Eye (tissue), 1 donor: ENCODE data around the gene LAPTM5.
A peak's percentile ranks its signal among the peaks of the same experiment; 100 is the strongest.

Experiments
- DNase-seq: peaks from one replicate; pipeline ENCODE4 v3.0.0-alpha.2; 2015

The LAPTM5 gene

GRCh38 chr1:30741239-30741894 is 16.2 kb downstream of the LAPTM5 start:
- no peak for DNase-seq

- DNase-seq: no peak
Observed at GRCh38 chr1:30740251-30741238, 17.0 kb downstream of the LAPTM5 start.

GRCh38 chr1:30739601-30740000 is 18.0 kb downstream of the LAPTM5 start:
- no peak for DNase-seq

- DNase-seq: no peak
Observed at GRCh38 chr1:30738715-30739559, 18.6 kb downstream of the LAPTM5 start.

GRCh38 chr1:30738040-30738714 is 19.4 kb downstream of the LAPTM5 start:
- DNase-seq: no peak

DNA sequence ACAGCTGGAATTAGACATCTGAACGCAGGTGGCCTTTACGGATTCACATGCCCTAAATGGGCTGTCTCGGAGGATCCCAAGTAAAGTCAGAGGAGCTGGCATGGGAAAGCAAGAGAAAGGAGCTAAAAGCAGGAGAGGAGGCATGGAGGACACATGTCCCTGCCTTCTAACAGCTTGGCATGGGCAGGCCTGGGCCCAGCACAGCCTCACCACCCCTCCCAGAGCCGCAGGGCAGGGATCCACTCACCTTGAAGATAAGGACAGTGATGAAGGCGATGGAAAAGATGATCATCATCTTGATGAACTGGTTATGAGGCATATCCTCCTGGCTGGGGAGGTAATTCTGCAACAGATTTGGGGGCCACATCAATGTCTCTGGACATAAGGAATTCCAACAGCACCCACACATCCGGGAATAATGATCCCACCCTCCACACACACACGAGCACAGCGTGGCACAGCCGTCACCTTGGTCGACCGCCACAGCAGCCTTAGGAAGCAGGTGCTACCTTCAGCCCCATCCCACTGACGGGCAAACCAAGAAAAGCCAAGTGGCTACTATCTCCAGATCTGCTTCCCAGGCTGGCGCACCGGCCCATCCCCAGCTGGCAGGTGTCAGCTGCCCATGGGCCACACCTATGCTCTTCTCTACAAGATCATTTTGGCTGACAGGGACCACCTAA is 20.1 kb downstream of the LAPTM5 start:
- no peak for DNase-seq

GRCh38 chr1:30735668-30736498 is 21.7 kb downstream of the LAPTM5 start:
- DNase-seq: no peak

- no peak for DNase-seq
Observed at GRCh38 chr1:30735124-30735523, 22.4 kb downstream of the LAPTM5 start.

DNA sequence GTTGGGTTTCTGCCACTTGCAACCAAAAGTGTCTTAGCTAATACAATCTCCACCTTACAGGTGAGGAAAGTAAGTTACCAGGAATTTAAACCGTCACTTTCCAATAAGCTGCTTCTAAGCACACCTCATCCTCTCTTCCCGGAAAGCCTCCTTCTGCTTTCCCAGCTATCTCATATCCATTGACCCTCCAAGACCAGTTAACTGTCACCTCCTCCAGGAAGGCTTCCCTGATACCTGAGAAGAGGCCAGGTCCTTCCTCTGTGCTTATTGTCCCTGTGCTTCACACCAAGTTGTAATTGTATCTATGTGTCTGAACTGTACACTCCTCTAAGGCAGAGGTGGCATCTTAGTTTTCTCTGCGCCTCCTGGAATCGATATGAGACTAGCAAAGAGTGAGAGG is 23.0 kb downstream of the LAPTM5 start:
- no peak for DNase-seq

- no peak for DNase-seq
Observed at GRCh38 chr1:30734106-30734505, 23.5 kb downstream of the LAPTM5 start.

DNA sequence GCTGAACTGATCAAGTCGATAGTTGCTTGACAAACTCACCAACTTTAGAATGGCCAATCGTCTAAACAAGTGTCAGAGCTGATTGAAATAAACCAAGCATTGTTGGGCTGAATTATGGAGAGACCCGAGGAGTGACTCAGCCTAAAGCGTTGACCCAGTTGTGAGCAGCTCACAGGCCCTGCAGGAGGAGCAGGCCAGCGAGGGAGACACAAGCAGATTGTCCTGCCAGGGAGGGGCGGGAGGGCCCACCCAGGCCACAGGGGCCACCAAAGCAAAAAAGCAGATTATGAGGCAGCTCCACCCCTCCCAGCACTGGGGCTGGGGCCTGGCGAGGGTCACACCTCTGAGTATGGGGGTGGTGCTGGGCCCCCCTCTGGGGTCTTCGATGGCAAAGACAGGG is 24.1 kb downstream of the LAPTM5 start:
- peak; percentile 71 for DNase-seq

DNA sequence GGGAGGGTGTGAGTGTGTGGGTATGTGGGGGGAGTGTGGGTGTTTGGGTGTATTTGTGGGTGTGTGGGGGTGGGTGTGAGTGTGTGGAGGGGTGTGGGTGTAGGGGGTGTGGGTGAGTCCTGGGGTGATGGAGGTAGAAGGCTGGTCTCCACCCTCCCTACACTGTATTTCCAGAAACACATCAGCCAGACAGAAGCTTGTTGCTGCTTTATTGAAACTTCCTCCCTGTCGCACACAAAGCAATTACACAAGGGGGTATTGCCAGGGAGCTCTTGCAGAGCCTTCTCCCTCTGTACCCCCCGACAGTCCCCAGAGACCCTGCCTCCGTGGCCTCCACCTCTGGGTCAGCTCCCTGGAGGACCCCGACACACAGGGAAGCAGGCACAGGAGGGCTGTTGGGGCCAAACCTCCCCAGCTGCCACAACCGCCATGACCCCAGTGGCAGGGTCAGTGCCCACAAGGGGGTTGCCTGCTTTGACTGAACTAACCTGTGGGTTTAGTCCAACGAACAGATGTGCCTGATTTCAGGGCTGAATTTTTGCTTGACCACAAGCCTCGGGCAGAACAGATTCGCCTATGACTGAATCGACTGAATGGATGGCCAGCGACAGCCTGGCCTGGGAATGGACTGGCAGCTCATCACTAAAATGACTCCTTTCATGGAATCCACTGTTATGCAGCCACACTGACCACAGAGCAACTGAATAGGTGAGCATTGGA is 25.1 kb downstream of the LAPTM5 start:
- peak; percentile 57 for DNase-seq

GRCh38 chr1:30731806-30732276 is 25.7 kb downstream of the LAPTM5 start:
- DNase-seq: no peak

- no peak for DNase-seq
Observed at GRCh38 chr1:30731109-30731805, 26.3 kb downstream of the LAPTM5 start.

DNA sequence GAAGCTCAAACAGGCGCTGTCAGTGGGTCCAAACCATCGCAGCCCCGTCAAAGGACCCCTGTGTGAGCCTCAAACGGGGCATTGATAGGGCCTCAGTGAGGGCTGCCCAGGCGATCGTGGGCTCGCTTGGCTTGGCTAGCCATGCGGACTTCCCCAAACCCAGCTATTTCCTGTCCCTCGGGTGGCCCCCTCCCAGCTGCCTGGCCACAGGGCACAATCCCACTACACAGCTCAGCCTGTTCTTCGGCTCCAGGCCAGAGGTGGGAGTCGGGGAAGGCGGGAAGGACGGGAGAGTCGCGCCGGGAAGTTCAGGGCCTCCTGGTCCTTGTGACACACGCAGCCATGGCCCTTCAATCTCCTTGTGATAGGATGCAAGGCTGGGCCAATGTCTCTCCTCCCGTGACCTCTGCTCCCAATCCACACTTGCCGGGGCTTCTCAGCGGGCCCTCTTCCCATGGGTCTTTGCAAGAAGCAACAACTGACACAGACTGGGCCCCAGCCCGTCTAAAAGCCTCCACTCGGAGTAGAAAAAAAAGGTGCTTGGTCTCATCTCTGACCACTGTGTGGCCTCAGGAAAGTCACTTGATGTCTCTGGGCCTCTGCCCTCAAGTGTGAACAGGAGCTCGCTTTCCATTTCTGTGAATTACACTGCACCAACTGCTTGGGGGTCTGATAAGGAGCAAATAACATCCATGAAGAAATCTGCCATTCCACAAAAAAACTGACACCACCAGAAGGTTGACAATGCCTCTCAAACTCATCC is 27.0 kb downstream of the LAPTM5 start:
- no peak for DNase-seq

DNA sequence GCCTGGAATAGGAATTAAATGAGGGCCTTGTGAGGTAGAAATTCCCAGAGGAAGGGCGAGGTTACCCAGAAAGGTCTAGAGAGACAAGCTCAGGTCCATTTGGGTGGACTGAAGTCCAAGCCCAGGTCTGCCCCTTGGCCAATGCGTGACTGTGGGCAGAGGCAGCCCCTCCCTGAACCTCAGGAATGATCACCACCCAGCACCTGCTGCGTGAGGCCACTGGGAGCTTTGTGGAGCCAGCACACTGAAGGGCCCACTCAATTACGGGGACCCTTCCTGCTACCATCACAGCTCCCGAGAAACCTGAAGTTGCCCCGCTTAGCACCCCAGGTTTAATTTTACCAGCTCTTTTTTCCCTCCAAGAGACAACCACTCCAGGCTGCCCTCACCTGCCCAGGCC is 27.7 kb downstream of the LAPTM5 start:
- no peak for DNase-seq

DNA sequence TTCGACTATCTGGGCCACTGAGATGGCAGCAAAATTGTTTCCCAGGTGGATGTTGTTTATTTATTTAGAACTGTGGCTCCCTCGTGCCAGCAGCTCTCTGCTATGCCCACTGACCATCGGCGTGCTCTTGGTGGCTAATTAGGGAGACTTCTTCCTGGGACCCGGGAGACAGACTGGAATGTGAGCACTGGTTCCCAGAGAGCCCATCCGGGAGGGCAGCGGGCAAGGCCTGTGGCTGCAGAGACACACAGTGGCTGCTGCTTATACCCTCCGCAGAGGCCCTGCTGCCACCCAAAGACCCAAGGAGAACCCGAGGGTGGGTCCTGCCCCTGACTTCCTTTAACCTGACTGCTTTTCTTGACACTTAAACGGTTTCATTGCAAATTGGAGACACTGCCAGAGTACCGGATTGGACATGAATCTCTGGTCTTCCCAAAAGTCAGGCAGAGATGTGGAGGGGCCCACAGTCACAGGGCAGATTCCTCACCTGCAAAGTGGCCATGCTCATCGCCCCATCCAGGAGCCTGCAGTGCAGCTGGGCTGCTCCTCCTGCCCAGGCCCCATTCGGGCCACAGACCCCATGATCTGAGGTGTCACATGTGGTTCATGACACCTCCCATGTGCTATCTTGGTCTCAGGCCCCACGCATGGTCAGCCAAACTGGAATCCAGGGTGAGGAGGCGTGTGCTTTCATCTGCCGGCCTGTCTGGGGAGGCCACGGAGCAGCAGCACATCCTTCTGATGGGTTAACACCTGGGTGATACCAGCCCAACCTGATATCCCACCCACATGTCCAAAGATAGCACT is 28.5 kb downstream of the LAPTM5 start:
- no peak for DNase-seq

- DNase-seq: no peak
Observed at GRCh38 chr1:30728340-30728739, 29.2 kb downstream of the LAPTM5 start.
